Gastrocnemius medialis (tissue), 4 donors: ENCODE data around the gene C10orf90.

Source experiments
- POLR2A ChIP-seq, 2 donors: fragments of 450-650 bp; IDR thresholded peaks; one replicate each; pipeline ENCODE4 v1.6.1; 2017; ENCODE audit warnings: antibody characterized with exemption in 2 of 2, mild to moderate bottlenecking in 2 of 2, moderate library complexity in 2 of 2
- TF ChIP-seq, protein P1 (sequence below), 5 experiments: fragments of 450-650 bp in 3 of 5; fragments of 200-600 bp in 2 of 5; sonication (generic) in 2 of 5; IDR thresholded peaks in 4 of 5; conservative IDR thresholded peaks in 1 of 5; 1 replicate in 4 of 5; 2 replicates in 1 of 5; pipeline ENCODE4 v1.5.1; 2016 to 2019; ENCODE audit warnings: antibody characterized with exemption in 5 of 5, mild to moderate bottlenecking in 3 of 5, moderate library complexity in 3 of 5

DNA sequence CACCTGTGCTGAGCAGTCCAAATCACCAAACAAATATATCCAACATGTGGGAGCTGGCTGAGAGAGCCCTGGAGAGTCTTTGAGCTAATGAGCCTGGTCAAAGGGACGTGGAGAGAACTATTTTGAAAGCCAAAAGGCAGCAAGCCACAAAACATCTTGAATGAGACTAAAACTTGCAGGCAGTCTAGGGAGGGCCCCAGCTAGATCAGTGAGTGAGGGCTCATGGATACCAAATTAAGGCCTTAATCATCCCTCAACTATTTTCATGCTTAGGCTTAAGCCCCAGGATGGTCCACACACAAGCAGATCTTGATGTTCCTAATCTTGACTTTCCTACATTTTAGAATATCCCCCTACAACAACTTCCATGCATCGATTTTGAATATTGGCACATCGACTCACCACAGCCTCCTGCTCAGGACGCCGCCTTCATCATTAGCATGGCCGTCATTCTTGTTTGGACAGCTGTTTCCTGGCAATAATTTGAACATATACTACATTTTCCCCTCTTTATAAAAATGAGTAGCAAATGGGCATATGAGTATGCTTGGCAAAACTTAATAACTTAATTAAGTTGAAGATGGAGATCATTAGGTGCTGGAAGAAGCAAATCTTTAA, 195.3 kb downstream of the C10orf90 start:
- no peak for TF ChIP-seq POLR2A (IDR thresholded peaks at IDR 0.05)
- TF ChIP-seq, protein P1, sequence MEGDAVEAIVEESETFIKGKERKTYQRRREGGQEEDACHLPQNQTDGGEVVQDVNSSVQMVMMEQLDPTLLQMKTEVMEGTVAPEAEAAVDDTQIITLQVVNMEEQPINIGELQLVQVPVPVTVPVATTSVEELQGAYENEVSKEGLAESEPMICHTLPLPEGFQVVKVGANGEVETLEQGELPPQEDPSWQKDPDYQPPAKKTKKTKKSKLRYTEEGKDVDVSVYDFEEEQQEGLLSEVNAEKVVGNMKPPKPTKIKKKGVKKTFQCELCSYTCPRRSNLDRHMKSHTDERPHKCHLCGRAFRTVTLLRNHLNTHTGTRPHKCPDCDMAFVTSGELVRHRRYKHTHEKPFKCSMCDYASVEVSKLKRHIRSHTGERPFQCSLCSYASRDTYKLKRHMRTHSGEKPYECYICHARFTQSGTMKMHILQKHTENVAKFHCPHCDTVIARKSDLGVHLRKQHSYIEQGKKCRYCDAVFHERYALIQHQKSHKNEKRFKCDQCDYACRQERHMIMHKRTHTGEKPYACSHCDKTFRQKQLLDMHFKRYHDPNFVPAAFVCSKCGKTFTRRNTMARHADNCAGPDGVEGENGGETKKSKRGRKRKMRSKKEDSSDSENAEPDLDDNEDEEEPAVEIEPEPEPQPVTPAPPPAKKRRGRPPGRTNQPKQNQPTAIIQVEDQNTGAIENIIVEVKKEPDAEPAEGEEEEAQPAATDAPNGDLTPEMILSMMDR (IDR thresholded peaks at IDR 0.05 in 4 of 5, conservative IDR thresholded peaks at IDR 0.05 in 1 of 5) = no peak
